ENCODE results near the gene ATRN.

DNA sequence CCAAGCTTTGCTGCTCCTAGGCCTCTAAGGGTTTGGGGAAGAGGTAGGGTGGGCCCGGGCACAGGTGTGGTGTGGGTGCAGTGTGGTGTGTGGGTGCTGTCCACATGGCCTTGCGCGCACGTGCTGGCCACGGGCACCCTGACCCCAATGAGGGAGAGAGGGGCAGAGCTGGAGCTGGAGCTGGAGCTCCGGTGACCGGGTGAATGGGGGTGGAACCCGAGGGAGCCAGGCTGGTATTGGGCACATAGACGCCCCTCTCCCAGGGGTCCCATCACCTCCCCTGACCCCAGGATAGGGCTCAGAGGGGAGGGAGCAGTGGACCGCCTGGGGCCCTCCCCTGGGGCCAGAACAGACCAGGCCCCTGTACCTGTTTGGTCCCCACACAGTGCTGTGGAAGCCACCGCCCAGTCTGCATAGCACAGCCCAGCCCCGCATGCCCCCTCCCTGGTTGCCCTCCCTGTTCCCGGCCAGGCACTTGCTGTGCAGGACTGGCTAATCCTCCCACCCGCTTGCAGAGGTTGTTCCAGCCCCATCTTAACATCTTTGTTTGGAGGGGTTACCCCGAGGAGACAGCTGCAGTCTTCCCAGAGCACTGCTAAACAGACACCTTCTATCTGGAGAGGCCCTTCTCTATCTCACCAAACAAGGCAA, 210.0 kb downstream of the ATRN start:
- no peak for TF ChIP-seq POLR2A (IDR thresholded peaks at IDR 0.05)
- TF ChIP-seq, protein P1, sequence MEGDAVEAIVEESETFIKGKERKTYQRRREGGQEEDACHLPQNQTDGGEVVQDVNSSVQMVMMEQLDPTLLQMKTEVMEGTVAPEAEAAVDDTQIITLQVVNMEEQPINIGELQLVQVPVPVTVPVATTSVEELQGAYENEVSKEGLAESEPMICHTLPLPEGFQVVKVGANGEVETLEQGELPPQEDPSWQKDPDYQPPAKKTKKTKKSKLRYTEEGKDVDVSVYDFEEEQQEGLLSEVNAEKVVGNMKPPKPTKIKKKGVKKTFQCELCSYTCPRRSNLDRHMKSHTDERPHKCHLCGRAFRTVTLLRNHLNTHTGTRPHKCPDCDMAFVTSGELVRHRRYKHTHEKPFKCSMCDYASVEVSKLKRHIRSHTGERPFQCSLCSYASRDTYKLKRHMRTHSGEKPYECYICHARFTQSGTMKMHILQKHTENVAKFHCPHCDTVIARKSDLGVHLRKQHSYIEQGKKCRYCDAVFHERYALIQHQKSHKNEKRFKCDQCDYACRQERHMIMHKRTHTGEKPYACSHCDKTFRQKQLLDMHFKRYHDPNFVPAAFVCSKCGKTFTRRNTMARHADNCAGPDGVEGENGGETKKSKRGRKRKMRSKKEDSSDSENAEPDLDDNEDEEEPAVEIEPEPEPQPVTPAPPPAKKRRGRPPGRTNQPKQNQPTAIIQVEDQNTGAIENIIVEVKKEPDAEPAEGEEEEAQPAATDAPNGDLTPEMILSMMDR (IDR thresholded peaks at IDR 0.05), result no peak

All from right lobe of liver (tissue), 4 donors.